ENCODE data around the gene FFAR3.

The FFAR3 gene

DNA sequence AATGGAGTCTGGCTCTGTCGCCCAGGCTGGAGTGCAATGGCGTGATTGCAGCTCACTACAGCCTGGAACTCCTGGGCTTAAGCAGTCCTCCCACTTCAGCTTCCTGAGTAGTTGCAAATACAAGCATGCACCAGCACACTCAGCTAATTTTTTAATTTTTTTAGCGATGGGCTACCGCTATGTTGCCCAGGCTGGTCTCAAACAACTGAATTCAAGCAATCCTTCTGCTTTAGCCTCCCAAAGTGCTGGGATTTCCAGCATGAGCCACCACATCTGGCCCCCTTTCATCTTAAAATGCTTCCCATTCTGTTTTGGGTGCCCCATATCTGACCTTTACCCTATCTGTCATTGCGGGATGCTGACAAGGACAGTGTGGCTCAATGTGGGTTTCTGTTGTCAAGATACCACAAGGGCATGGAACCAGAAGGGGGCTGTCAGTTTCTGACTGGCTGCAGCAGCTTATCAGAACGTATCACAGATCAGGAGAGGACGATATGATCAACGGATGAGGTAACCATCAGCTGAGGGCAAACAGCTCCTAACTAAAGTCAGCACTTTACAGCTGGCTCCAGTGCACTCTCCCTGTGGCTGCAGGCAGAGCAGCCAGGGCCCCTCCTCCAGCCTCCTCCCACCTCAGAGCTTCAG lies 45.0 kb downstream of the FFAR3 start:
- DNase-seq (ENCODE audit: low read depth in 2 of 2): peak; percentile 12 to 52

DNA sequence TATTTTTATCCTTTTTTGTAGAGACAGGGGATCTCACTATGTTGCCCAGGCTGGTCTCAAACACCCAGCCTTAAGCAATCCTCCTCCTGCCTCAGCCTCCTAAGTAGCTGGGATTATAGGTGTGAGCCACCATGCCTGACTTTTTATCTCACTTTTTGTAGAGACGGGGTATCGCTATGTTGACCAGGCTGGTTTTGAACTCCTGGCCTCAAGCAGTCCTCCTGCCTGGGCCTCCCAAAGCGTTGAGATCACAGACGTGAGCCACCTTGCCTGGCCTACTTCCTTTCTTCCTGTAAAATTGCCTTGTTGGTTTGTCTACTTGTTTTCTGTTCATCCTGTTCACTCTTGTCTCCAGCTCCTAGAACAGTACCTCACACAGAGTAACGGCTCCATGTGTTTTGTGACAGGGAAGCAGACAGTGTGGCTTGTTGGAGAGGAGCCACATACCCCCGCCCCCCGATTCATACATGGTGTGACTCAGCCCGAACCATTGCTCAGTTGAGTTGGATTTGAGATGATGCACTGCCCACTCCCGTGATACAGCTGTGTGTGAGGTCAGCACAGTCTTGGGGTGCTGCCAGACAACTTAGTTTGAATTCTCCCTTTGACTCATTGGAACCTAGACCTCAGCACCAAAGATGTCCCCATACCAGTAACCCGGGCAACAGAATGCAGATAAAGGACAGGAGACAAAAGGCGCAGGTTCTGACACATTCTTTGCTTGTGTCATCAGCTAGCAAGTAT lies 46.8 kb downstream of the FFAR3 start:
- peak; percentile 62 to 84 for DNase-seq (ENCODE audit: low read depth in 2 of 2)

DNA sequence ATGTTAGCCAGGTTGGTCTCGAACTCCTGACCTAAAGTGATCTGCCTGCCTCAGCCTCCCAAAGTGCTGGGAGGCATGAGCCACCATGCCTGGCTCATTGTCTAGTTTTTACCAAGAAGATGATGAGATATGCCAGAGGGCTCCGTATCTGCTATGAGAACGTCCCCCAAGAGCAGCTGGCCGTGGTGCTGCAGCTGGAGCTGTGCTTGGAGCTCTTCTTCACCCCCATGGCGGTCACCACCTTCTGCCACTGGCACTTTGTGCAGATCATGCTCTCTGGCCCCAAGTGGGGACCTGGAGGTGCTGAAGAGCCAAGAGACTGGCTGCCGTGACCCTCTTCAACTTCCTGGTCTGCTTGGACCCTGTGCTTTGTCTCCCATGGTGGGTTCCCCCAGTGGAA lies 49.4 kb downstream of the FFAR3 start:
- no peak for DNase-seq (ENCODE audit: low read depth in 2 of 2)

DNA sequence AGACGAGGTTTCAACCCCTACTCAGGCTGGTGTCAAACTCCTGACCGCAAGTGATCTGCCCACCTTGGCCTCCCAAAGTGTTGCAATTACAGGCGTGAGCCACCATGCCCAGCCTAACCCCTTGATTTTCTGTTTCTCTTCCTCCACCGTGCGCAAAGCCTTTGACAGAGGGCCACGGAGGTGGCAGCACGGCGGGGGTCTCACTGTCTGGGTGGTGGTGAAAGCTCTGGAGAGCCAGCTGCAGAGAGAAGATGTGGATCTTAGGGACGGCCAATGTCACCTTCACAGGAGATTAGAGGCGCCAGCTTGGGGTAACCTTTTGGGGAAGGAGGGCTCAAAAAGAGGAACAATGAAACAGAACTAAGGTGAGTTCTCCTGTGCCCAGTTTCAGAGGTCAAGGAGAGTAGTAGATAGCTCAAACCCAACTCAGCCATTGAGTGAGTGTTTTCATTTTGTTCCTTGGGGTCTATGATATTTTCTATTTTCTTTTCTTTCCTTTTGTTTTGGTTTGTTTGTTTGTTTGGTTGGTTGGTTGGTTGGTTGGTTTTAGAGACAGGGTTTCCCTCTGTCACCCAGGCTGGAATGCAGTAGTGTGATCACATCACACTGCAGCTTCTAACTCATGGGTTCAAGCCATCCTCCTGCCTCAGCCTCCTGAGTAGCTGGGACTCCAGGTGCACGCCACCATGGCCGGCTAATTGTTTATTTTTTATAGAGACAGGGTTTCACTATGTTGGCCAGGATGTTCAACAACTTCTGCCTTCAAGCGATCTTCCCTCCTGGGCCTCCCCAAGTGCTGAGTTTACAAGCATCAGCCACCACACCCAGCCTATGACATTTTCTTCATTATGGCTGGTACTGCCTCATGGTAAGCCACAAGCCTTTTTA lies 50.3 kb downstream of the FFAR3 start:
- DNase-seq (ENCODE audit: low read depth in 2 of 2): no peak

DNA sequence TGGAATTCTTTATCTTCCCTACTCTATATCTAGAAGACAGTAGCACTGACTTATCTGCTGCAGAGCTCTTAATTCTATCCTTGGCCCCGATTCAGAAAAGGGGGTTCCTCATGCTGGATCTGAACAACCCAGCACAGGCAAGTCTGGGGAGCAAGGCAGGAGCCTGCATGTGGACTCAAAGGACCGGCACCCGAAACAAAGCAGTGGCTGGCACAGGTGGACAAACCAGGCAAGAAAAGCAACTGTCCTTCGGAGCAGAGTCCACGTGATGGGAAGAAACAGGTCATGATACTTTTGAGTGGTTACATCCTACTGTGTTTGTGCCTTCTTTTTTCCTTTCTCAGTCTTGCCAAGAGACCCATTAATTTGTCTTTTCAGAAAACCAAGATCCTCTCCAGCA lies 50.9 kb downstream of the FFAR3 start:
- DNase-seq (ENCODE audit: low read depth in 2 of 2): no peak
